Measurements from ENCODE around the gene MRPL14. TPM values are rescaled to one million over a fixed set of nuclear protein-coding genes. Genes with fewer than 3 reads are reported as not detected.

Gene MRPL14
- total RNA-seq, 1 donor from 2014 or later = 36.8 TPM

DNA sequence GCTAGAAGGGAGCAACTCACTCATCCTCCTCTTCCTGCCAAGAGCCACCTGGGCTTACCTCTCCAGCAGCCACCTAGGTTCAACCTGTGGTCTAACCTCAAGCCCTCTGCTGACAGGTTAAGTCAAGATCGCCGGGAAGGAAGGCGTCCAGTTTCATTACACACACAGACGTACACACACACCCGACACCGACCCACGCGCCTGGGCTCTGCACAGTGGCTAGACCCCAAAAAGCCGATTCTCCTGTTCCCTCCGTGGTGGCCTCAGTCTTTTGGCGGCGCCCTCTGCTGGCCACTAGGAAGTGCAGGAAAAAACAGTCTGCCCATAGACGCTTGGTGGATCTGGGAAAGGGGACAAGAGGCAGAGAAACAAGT lies 52.8 kb downstream of the MRPL14 start:
- Histone ChIP-seq H3K27ac (replicated peaks) (peak overlapping the region; percentile 89), H3K36me3 (no peaks in the 10 kb centered on the region), H3K4me3 (peak overlapping the region; percentile 67), H3K4me1 (peaks cover 58% of the 10 kb centered on the region), H3K27me3 (ENCODE audit: low read depth) (no peaks in the 10 kb centered on the region), H3K9me3 (replicated peaks) (no peaks in the 10 kb centered on the region)
- peak; percentile 84 for DNase-seq
- TF ChIP-seq, protein P1, sequence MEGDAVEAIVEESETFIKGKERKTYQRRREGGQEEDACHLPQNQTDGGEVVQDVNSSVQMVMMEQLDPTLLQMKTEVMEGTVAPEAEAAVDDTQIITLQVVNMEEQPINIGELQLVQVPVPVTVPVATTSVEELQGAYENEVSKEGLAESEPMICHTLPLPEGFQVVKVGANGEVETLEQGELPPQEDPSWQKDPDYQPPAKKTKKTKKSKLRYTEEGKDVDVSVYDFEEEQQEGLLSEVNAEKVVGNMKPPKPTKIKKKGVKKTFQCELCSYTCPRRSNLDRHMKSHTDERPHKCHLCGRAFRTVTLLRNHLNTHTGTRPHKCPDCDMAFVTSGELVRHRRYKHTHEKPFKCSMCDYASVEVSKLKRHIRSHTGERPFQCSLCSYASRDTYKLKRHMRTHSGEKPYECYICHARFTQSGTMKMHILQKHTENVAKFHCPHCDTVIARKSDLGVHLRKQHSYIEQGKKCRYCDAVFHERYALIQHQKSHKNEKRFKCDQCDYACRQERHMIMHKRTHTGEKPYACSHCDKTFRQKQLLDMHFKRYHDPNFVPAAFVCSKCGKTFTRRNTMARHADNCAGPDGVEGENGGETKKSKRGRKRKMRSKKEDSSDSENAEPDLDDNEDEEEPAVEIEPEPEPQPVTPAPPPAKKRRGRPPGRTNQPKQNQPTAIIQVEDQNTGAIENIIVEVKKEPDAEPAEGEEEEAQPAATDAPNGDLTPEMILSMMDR (IDR thresholded peaks at IDR 0.05; ENCODE audit: borderline replicate concordance) = peak; percentile 93
- intact Hi-C loops (cut with micrococcal nuclease) = loop anchor here (10.0 kb wide), 2 partner anchors 120 to 470 kb away; no protein-coding TSS in a partner anchor

DNA sequence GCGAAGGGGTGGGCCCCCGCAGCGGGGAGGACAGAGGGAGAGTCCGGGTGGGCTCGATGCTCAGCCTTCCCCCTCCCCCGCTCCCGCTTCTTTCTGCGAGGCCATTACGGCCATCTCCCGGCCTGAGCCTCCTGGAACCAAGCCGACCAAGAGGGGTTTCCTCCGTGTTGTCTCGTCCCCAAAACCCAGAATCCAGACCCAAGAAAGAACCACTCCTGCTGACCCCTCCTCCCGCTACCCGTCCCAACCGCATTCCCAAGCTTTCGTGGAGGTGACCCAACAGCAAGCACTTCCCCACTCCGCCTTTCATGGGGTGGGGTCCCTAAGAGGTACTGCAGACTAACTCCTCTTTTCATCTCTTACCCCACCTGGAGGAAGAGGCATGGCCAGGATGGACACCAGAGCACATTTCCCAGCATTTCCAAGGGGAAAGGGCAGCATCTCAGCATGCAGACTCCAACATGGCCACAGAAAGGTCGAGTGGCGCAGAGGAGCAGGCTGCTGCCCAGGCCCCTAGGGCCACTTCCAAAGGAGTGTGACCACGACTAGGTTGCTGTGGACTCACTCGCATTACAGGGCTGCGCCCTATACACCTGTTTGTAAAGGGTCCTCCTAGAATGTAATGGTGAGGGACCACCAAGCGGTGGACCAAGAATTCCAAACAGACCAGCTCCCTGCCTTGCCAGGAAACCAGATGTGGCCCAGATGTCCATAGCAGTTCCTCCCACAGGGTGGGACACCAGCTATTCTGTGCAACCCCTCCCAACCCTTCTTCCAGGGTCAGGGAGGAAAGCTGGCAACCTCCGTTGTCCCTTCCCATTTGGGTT lies 53.4 kb downstream of the MRPL14 start:
- Histone ChIP-seq H3K4me1 (peaks cover 53% of the 10 kb centered on the region), H3K36me3 (no peaks in the 10 kb centered on the region), H3K27me3 (ENCODE audit: low read depth) (no peaks in the 10 kb centered on the region), H3K4me3 (peak overlapping the region; percentile 67), H3K9me3 (replicated peaks) (no peaks in the 10 kb centered on the region), H3K27ac (replicated peaks) (peak overlapping the region; percentile 89)
- TF ChIP-seq, protein P1 (IDR thresholded peaks at IDR 0.05; ENCODE audit: borderline replicate concordance) = no peak
- DNase-seq = peak; percentile 42
- intact Hi-C loops (cut with micrococcal nuclease) = loop anchor here (10.0 kb wide), 2 partner anchors 119 to 469 kb away; no protein-coding TSS in a partner anchor

DNA sequence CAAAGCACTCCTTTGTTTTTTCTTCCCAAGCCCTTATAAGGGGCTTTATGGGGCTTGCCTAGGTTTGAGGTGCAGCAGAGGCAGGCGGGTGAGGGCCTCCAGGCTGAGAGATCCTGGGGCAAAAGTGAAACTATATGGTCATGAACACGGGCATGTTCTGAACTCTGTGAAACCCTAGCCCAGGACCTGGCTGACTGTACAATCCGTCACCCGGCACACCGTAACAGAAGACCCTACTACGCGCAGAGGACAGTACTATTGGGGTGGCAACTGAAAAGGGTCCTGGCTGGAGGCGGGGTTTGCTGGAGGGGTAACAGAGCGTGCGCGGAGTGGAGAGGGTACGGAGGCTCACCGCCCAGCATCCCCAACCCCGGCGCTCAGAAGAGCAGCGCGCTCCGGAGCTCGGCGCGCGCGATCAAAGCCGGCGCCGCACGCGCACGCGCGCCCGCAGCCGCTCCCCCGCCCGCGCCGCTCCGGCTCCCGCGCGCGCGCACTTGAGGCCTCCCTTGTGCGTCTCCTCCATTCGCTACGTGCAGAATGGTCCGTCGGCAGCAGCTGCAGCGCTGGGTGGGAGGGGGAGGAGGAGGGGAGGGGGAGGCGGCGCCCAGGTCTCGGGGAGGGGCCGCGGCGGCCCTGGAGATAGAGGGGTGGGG lies 54.2 kb downstream of the MRPL14 start:
- peaks cover 53% of the 10 kb centered on the region for H3K4me1 ChIP-seq
- TF ChIP-seq, protein P1 (IDR thresholded peaks at IDR 0.05; ENCODE audit: borderline replicate concordance) = no peak
- peak overlapping the region; percentile 67 for H3K4me3 ChIP-seq
- intact Hi-C loops (cut with micrococcal nuclease) = loop anchor here (10.0 kb wide), 2 partner anchors 118 to 468 kb away; no protein-coding TSS in a partner anchor
- peak overlapping the region; percentile 89 for H3K27ac ChIP-seq (replicated peaks)
- H3K9me3 ChIP-seq (replicated peaks) = no peaks in the 10 kb centered on the region
- H3K27me3 ChIP-seq (ENCODE audit: low read depth) = no peaks in the 10 kb centered on the region
- peak; percentile 90 for DNase-seq
- no peaks in the 10 kb centered on the region for H3K36me3 ChIP-seq

DNA sequence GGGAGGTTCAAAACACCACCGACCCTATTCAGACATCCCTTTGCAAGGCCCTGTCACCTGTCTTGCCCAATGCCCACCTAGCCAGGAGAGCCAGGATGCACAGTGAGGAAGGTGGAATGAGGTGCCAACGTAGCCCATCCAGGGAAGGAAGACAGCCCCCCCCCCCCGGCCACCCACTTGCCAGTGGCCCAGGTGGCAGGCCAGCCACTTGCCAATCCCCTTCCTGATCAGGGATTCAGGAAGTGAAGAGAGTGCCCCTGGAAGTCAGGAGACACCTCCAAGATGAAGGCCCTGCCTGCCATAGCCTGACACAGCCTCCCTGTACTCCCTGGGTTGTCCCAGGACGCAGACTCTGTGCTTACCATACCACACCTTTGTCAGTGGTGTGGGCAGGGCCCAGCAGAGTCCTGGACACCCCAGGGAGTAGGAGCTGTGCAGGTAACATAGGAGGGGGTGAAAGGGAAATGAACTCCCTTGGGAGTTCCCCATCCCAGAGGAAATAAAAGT lies 54.7 kb downstream of the MRPL14 start:
- Histone ChIP-seq H3K4me3 (peak overlapping the region; percentile 67), H3K27ac (replicated peaks) (peak overlapping the region; percentile 89), H3K27me3 (ENCODE audit: low read depth) (no peaks in the 10 kb centered on the region), H3K36me3 (no peaks in the 10 kb centered on the region), H3K4me1 (peaks cover 53% of the 10 kb centered on the region), H3K9me3 (replicated peaks) (no peaks in the 10 kb centered on the region)
- DNase-seq = no peak
- TF ChIP-seq, protein P1 (IDR thresholded peaks at IDR 0.05; ENCODE audit: borderline replicate concordance) = no peak
- intact Hi-C loops (cut with micrococcal nuclease) = loop anchor here (10.0 kb wide), 2 partner anchors 118 to 468 kb away; no protein-coding TSS in a partner anchor

DNA sequence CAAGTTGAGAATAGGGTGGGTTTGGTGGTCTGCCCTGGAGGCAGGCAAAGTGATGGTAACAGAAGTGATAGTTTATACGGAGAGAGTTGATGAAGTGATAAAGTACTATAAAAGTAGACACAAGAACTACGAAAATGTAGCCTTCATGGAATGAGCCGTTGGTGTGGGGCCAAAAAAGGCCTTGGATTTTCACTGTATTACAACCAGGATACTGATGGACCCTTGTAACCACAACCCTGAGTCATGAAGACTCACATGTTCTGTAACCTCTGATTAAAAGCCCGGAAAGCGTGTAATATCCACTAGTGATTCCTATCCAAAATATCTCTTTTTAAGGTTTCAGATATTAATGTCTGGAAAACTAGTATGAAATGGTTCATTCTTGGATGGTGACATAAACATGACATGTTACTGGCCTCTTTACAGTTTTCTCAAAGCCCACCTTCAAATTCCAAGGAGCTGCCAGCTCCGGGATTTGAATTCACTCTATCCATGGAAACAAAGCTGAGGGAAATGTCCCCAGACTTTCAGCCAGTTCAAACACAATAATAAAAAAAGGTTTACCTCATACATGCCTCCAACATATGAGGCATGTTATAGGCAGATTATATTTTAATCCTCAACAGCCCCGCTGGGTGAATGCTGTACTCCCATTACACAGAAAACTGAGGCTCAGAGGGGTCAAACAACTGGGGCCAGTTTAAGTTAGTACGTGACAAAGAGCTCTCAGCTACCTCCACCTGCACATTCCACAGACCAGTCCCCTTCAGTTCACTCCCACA lies 55.4 kb downstream of the MRPL14 start:
- intact Hi-C loops (cut with micrococcal nuclease) = loop anchor here (10.0 kb wide), 2 partner anchors 117 to 467 kb away; no protein-coding TSS in a partner anchor
- Histone ChIP-seq H3K4me3 (no peak overlapping the region), H3K36me3 (no peaks in the 10 kb centered on the region), H3K9me3 (replicated peaks) (no peaks in the 10 kb centered on the region), H3K4me1 (peaks cover 47% of the 10 kb centered on the region), H3K27ac (replicated peaks) (peak overlapping the region; percentile 89), H3K27me3 (ENCODE audit: low read depth) (no peaks in the 10 kb centered on the region)
- TF ChIP-seq, protein P1 (IDR thresholded peaks at IDR 0.05; ENCODE audit: borderline replicate concordance) = no peak
- DNase-seq = no peak

Measured in left ventricle myocardium inferior (tissue), 1 donor.